HUES64 (cell line): Measurements from ENCODE around the gene TRERF1.
A peak's percentile ranks its signal among the peaks of the same experiment; 100 is the strongest.

Experiments
- H3K27ac ChIP-seq: 2 replicates; pipeline ENCODE4 v1.7.0; 2013; ENCODE audit warnings: low read depth, low read length, inconsistent platforms
- H3K27me3 ChIP-seq: 2 replicates; pipeline ENCODE4 v1.6.1; 2013; ENCODE audit warnings: mild to moderate bottlenecking, low read length; ENCODE audit not compliant: insufficient read depth
- H3K36me3 ChIP-seq: 2 replicates; pipeline ENCODE4 v1.6.1; 2013; ENCODE audit warnings: mild to moderate bottlenecking, low read length; ENCODE audit not compliant: insufficient read depth
- H3K4me1 ChIP-seq: 2 replicates; pipeline ENCODE4 v1.6.1; 2013; ENCODE audit warnings: mild to moderate bottlenecking, low read length, moderate library complexity; ENCODE audit not compliant: insufficient read depth
- H3K4me3 ChIP-seq: 2 replicates; pipeline ENCODE4 v1.5.1; 2013; ENCODE audit warnings: mild to moderate bottlenecking, low read length, moderate library complexity
- H3K9ac ChIP-seq: 2 replicates; pipeline ENCODE4 v1.6.1; 2013; ENCODE audit warnings: mild to moderate bottlenecking, low read depth, low read length
- H3K9me3 ChIP-seq: 2 replicates; pipeline ENCODE4 v1.6.1; 2013; ENCODE audit warnings: low read depth, low read length; ENCODE audit not compliant: insufficient read depth
- WGBS: fragments of 150-250, 120-280 bp; methylation state at CpG from one replicate; pipeline ENCODE4 v1.1.7; 2013; ENCODE audit warnings: missing lambda C conversion rate; 5-methylcytosine and 5-hydroxymethylcytosine counted together

TRERF1 gene

DNA sequence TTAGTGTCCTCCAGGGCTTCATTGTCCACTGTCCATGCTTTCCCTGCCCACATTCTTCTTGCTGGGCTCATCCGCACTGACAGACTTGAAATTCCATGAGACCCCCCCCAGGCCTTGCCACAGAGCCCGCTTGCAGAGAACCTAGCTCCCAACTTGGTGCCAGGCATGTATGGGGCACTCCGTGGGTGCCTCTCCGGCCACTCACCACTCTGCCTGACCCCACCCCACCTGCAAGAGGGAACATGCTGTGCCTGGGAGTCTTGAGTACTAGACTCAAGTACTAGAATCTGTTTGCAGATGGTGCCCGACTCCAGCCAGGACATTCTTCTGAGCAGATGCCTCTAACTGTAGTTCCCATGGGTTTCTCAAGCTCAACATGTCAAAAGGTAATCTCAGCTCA is 47.9 kb downstream of the TRERF1 start:
- Histone ChIP-seq H3K27ac (peak overlapping the region; percentile 40; the same call in 1 of the 2 replicates), H3K4me1 (peaks cover 47% of the 10 kb centered on the region)
- WGBS, result 90% methylated on average over 5 of the region's 5 CpGs

DNA sequence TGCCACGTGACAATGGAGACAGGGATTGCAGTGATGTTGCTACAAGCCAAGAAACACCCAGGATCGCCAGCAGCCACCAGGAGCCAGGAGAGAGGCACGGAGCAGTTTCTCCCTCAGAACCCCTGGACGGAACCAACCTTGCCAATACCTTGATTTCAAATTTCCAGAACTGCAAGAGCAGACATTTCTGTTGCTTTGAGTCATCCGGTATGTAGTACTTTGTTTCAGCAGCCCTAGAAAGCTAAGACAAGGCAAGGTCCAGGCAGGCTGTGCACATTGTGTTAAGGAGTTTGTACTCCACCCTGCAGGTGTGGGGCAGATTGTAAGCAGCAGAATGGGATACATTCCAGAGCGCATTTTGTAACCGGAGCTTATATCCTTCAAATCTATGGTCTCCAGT is 48.3 kb downstream of the TRERF1 start:
- peaks cover 47% of the 10 kb centered on the region for H3K4me1 ChIP-seq
- H3K27ac ChIP-seq, result no peak overlapping the region

More for the DNA sequence above, 47.9 kb downstream of the TRERF1 start:
- Histone ChIP-seq H3K27me3 (no peaks in the 10 kb centered on the region), H3K36me3 (no peaks in the 10 kb centered on the region), H3K9ac (no peak overlapping the region), H3K4me3 (no peak overlapping the region), H3K9me3 (no peaks in the 10 kb centered on the region)

DNA sequence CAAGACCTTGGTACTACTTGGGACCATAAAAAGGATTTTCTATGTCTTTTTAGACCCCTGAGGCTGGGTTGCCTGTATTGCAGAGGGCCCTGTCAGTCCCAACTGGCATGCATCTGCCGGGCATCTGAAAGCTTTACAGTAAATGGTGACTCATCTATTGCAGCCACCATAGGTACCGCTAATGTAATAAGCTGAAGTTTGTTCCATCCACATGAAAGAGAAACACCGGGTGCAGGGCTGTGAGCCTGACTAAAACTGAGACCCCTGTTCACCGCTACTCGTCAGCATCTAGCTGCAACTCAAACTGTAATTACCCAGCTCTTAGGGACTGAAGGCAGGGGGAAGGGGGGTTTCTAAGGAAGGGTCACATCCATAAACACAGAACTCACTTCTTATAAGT is 49.5 kb downstream of the TRERF1 start:
- peaks cover 42% of the 10 kb centered on the region for H3K4me1 ChIP-seq
- H3K27ac ChIP-seq, result no peak overlapping the region

More for the DNA sequence above, 48.3 kb downstream of the TRERF1 start:
- Histone ChIP-seq H3K9me3 (no peaks in the 10 kb centered on the region), H3K27me3 (no peaks in the 10 kb centered on the region), H3K9ac (no peak overlapping the region), H3K36me3 (no peaks in the 10 kb centered on the region), H3K4me3 (no peak overlapping the region)
- WGBS, result 87% methylated on average over 7 of the region's 7 CpGs

DNA sequence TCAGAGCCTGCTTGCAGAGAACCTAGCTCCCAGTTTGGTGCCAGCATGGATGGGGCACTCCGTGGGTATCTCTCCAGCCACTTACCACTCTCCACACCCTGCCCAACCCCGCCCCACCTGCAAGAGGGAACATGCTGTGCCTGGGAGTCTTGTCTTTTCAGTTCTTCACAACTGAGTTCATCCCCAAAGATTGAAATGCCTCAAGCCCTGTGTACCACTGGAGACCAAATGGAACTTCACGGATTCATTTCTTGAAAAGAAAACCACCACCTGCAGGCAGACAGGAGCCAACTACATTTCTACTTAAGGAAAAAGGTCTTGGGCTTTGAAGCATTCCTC is 50.1 kb downstream of the TRERF1 start:
- Histone ChIP-seq H3K27ac (no peak overlapping the region), H3K36me3 (no peaks in the 10 kb centered on the region), H3K4me3 (no peak overlapping the region), H3K9ac (no peak overlapping the region), H3K4me1 (peaks cover 44% of the 10 kb centered on the region), H3K27me3 (no peaks in the 10 kb centered on the region), H3K9me3 (no peaks in the 10 kb centered on the region)
- WGBS, result 88% methylated on average over 3 of the region's 3 CpGs

More for the DNA sequence above, 49.5 kb downstream of the TRERF1 start:
- no peaks in the 10 kb centered on the region for H3K36me3 ChIP-seq
- no peak overlapping the region for H3K4me3 ChIP-seq
- WGBS, result 96% methylated on average over 5 of the region's 5 CpGs
- H3K9ac ChIP-seq, result no peak overlapping the region
- H3K27me3 ChIP-seq, result no peaks in the 10 kb centered on the region
- no peaks in the 10 kb centered on the region for H3K9me3 ChIP-seq

DNA sequence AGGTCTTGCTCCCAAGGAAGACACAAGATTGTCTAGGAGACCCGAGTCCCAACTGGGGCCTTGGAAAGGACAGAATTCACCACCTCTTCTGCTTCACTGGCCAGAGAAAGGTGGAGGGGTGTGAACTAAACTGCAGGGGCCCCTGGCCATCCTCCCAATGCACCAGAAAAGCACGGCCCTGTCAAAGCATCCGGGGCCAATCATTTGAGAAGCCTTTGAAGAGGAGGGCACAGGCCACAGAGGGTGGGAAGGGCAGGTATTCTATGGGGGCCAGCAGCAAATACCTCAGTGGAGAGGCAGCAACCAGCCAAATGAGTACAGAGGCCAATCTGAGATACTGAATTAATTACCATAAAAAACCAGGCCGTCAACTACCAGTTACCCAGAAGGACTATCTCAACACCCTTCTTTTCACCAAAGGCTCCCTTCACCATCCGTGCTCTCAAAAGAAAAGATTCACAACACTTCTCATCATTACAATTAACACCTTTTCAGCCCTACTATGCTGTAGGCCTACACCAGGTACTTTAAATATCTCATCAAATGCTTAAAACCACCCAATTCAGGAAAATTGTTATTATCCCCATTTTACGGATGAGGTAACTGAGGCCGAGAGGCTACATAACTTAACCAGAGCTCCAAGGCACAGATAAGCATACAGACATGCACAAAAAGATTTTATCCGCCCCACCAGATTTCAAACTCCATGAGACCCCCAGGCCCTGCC is 50.7 kb downstream of the TRERF1 start:
- Histone ChIP-seq H3K4me1 (peaks cover 45% of the 10 kb centered on the region), H3K36me3 (no peaks in the 10 kb centered on the region), H3K27me3 (no peaks in the 10 kb centered on the region), H3K9me3 (no peaks in the 10 kb centered on the region), H3K27ac (no peak overlapping the region), H3K4me3 (no peak overlapping the region), H3K9ac (no peak overlapping the region)
- 81% methylated on average over 8 of the region's 8 CpGs for WGBS

DNA sequence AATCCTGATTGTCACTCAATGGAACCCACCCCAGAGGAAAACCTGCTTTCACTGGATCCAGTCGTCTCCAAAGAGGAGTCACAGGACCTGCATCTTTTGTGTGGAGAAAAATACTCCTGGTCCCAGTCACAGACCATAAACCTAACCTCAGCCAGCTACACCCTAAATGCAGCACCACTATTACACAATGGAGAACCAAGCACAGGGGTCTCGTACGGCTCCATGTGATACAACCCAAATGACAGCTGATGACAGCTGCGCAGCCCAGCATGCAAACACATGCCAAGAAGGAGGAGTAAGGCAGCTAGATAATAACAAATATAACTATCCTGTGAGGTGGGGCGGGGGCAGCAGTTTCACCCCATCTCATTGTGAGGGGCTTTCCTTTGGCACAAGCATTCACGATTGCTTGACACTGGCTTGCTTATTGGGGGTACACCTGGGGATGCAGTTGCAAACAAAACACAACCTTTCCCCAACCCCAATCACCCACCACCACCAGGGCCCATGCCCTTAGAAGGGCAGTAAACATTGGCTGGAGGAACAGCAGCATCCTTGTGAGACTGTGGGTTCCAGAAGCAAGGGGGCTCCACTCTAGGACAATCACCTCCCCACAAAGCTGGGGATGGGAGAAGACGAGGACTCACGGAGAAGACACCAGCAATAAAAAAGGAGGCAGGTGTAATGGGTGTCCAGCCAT is 51.5 kb downstream of the TRERF1 start:
- no peaks in the 10 kb centered on the region for H3K9me3 ChIP-seq
- H3K9ac ChIP-seq, result no peak overlapping the region
- peaks cover 39% of the 10 kb centered on the region for H3K4me1 ChIP-seq
- no peaks in the 10 kb centered on the region for H3K27me3 ChIP-seq
- no peak overlapping the region for H3K27ac ChIP-seq
- H3K36me3 ChIP-seq, result no peaks in the 10 kb centered on the region
- no peak overlapping the region for H3K4me3 ChIP-seq
- 98% methylated on average over 8 of the region's 8 CpGs for WGBS

DNA sequence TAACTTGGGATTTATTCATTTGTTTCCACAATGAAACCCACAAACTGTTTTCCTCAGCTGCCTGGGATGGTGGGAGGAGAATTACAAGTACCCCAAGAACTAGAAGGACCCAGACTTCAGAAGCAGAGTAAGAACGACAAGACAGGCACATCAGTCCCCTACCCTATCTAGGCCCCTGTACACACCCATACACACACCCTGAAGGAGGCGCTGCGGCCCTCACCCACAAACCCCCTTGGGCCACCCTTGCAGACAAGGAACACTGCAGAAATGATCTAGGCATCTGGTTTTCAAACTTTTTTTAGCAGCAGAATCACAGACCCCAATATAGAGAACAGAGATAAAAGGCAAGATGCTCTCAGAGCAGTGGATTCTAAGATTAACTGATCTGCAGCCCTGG is 55.0 kb downstream of the TRERF1 start:
- Histone ChIP-seq H3K4me3 (no peak overlapping the region), H3K9ac (no peak overlapping the region), H3K9me3 (no peaks in the 10 kb centered on the region), H3K27me3 (no peaks in the 10 kb centered on the region), H3K27ac (no peak overlapping the region), H3K4me1 (peaks cover 14% of the 10 kb centered on the region; the same call in 1 of the 2 replicates), H3K36me3 (no peaks in the 10 kb centered on the region)
- WGBS, result 89% methylated on average over 3 of the region's 3 CpGs

DNA sequence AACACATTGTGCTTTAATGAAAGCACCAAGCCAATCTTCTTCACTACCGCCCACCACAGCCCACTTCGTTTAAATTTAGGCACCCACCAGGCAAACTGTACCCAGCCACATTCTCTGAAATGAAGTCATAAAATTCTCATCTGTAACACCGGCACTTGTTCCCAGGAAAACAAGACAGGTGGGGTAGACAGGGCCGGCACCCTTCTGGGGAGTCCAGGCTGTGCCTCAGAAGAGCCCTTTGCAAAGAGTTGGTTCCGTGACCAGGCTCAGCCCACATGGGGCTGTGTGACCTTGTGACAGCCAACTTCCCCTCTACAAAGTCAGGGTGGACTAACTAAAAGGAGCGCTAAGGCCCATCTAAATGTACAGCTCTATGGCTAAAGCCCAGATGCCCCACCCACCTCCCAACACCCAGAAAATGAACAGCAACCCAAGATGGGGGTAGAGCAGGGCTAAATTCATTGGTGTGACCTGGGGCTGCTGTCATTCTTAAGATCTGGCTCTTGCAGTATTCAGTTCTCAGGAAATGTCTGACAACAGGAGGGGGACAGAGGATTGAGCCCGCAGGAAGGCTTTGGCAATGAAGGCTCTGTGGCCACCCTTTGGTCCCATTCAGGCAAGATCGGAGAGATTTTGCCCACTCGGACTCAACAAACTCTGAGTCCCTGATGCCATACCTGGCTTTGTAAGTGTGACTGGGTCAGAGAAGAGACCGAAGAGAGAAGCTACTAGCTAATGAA is 56.7 kb downstream of the TRERF1 start:
- H3K27me3 ChIP-seq, result no peaks in the 10 kb centered on the region
- H3K9me3 ChIP-seq, result no peaks in the 10 kb centered on the region
- H3K4me3 ChIP-seq, result no peak overlapping the region
- H3K9ac ChIP-seq, result no peak overlapping the region
- H3K4me1 ChIP-seq, result peaks cover 23% of the 10 kb centered on the region
- H3K27ac ChIP-seq, result no peak overlapping the region
- 93% methylated on average over 10 of the region's 10 CpGs for WGBS
- no peaks in the 10 kb centered on the region for H3K36me3 ChIP-seq

DNA sequence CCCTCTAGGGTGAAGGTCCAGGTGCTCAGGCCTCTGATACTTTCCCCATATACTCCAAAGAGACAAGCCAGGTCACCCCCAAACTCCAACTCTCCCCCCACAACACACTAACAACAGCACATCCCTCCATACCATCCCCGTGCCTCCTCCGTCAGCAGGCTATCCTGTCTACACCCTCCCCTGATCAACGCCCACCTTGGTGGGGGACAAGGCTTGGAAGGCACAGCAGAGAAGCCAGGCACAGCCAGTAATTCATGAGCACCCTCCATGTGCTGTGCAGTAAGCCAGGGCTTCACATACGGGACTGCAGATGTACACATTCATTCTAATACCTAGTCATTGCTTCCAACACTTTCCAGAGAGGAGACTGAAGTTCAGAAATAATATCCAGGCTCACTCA is 57.6 kb downstream of the TRERF1 start:
- Histone ChIP-seq H3K9ac (no peak overlapping the region), H3K27me3 (no peaks in the 10 kb centered on the region)
- 86% methylated on average over 4 of the region's 4 CpGs for WGBS

DNA sequence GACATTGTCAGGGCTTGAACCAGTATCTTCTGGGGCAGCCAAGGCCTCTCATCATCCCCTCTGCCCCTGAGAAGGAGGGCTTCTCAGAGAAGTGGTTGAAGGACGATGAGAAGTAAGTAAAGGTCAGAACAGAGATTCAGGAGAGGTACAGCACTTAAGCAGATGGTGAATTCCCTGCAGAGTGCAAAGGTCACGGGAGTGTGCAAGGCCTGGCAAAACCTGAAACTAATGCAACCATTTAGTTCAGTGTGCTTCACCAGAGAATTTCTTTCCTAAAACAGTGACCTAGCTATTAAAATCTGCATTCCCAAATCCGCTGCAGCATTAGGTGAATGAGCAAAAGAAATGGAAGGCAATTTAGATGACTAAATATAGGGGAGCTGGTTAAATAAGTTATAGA is 58.4 kb downstream of the TRERF1 start:
- no peak overlapping the region for H3K27ac ChIP-seq
- H3K9me3 ChIP-seq, result no peaks in the 10 kb centered on the region
- H3K9ac ChIP-seq, result no peak overlapping the region
- H3K27me3 ChIP-seq, result no peaks in the 10 kb centered on the region
- no peaks in the 10 kb centered on the region for H3K36me3 ChIP-seq
- no peak overlapping the region for H3K4me3 ChIP-seq
- WGBS, result 90% methylated on average over 3 of the region's 3 CpGs
- H3K4me1 ChIP-seq, result peaks cover 32% of the 10 kb centered on the region

More for the DNA sequence above, 57.6 kb downstream of the TRERF1 start:
- Histone ChIP-seq H3K27ac (no peak overlapping the region), H3K4me3 (no peak overlapping the region), H3K4me1 (peaks cover 32% of the 10 kb centered on the region), H3K36me3 (no peaks in the 10 kb centered on the region), H3K9me3 (no peaks in the 10 kb centered on the region)

DNA sequence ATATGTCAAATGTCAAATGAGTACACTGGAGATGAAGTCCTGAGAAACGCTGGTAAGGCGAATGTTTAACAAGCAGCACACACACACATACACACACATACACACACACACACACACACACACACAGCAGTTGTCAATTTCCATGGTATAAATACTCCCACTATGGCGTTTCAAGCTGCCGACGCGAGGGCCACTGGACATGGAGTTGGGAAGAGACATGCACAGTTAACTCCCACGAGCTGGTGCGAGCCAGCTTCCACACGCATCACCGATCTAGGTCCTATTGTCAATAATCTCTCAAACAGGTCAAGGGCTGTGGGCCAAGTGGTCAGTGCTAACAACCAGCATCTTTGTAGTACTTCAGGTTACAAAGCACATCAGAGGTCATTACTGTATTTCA is 58.9 kb downstream of the TRERF1 start:
- Histone ChIP-seq H3K36me3 (no peaks in the 10 kb centered on the region), H3K27me3 (no peaks in the 10 kb centered on the region), H3K9ac (no peak overlapping the region), H3K4me3 (no peak overlapping the region), H3K4me1 (peaks cover 32% of the 10 kb centered on the region), H3K27ac (no peak overlapping the region), H3K9me3 (no peaks in the 10 kb centered on the region)
- 95% methylated on average over 10 of the region's 10 CpGs for WGBS
